Measurements from ENCODE around the gene ITPK1.

Gene ITPK1

DNA sequence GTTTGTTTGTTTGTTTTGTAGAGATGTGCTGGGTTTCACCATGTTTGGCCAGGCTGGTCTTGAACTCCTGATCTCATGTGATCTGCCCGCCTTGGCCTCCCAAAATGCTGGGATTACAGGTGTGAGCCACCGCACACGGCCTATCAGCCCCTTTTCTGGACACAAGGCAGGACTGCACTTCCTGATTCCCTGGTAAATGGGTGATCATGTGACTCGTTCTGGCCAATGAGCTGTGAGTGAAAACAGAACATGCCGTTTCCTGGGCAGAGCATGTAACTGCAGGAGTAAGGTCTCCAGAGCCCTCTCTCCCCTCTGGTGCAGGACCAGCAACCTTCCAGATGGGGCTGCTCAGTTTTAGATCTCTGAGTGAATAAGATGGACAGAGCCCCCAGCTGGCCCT, 92.7 kb downstream of the ITPK1 start:
- no peak for DNase-seq

DNA sequence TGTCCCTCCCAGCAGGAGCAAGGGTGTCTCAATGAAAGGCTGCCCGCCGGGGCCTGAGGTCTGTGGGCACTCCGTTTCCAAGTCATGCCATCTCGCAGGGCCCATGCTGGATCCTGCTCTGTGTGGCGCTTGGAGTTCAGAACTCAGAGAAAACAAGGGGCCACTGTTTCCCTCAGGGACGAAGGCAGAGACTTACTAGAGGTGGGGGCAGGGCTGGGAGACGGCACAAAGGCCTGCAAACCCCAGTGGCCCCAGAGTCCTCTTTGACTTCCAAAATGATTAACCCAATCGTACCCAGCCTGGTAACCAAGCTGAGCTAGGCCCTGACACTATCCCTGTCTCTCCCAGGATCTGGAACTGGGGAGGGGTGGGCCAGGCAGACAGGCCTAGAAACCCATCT, 95.8 kb downstream of the ITPK1 start:
- no peak for DNase-seq

DNA sequence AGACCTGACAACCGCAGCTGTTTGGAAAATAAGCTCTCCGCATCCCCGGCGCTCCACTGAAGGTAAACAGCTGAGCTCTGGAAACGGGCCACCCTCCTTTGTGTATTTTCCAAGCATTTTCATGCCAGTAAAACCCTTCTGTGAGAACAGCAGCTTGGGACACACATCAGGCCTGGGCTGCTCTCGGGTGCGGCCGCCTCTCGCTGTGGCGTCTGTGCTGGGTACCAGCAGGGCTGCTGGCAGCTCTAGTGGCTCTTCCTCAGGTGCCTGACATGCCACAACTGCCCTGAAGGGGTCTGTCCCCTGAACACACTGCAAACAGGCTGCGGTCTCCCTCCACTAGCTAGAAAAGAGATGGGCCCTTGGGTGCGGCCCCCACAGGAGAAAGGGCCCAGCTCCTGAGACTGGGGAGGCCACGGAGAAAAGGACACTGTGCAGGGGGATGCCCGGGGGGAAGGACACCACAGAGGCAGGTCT, 96.3 kb downstream of the ITPK1 start:
- no peak for DNase-seq

DNA sequence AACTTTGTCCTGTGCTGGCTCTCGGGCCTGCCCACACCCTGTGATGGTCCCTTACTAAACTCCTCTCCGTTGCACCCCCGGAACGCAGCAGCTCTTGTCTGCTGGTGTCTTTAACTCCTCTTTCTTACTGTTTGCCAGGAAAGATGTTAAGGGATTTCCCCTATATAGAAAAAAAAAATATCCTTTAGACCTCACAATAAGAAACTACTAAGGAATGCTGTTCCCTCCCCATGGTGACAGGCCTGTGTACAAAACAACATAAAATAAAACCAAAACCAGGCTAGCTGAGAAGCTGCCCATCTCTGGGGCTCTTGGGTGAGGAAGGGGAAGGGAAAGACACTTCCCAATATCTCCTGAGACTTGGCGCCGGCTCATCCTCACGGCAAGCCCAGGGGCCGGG, 97.4 kb downstream of the ITPK1 start:
- no peak for DNase-seq

DNA sequence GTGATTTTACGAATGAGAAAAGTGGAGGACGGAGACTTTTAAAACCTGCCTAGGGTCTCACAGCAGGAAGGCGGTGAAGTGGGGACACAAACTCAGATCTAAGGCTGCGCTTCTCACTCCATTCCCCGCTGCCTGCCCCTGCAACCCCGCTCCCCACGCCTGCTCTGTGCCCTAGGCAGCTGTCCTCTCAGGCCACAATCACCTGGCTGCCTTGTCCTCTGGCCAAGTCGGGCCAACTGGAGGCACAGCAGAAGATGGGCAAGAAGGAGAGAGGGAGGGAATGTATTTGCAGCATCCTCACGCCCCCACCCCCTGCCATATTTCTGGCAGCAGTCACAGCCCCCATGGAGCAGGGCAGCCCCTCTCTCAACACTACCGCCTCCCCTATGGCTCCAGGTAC, 97.8 kb downstream of the ITPK1 start:
- no peak for DNase-seq

DNA sequence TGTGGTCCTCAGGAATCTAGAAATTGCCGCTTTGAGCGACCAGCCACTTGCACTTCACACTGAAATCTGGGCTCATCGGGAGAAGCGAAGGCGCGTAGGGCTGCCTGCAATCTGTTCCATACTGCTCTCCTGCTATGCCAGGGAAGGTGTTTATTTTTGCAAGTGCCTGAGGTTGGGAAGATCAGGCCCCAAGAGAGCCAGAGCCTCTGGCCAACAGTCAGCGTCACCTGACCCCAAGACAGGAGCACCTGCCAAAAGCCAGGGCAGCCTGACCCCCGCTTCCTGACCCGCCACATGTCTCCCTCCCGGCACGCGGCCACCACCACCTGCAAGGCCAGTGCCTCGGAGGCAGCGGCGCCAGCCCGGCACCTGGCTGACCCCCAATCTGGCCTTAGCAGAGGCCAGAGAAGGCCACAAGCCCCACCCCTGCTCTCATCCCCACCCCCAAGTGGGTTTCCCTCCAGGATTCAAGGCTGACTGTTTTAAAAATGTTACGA, 98.4 kb downstream of the ITPK1 start:
- no peak for DNase-seq

DNA sequence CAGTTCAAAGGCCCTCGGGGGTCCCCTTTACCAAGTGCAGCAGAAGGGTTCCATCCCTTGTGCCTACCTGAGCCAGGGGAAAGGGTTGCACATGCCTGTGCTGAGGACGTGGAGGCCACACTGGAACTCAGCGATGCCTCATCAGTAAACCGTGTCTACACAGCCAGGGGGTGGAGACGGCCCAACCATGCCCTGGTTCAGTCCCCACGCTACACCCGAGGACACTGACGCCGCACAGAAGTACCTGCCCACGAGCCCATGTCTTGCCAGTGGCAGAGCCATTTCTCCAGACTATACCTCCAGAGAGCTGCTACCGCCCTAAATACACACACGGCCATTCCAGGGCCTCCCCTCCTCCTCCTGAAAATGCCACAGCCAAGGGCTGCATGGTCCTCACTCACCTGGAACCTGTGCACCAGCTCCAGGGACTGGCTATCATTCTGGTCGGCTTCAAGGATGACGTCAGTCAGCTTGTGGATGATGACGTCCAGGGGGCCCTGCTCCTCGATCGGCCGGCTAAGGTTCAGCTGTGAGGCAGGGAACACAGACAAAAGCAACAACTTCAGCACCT, 99.4 kb downstream of the ITPK1 start:
- no peak for DNase-seq

DNA sequence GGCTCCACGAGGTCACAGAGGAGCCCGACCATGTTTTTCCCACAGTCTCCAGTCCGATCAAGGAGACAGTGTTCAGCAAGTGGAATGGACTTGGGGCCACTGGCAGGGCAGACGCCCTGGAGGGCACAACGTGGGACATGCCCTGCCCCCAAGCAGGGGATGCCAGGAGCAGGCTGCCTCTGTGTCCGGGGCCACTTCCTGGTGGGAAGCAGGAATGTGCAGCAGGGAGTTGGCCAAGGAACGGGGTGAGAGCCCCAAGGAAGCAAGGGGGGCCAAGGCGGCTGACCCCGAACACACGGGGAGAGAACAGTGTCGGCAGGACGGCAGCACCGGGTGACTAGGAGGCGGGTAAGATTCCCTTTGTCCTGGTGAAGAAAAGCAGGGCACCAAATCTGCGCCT, 100.2 kb downstream of the ITPK1 start:
- no peak for DNase-seq

DNA sequence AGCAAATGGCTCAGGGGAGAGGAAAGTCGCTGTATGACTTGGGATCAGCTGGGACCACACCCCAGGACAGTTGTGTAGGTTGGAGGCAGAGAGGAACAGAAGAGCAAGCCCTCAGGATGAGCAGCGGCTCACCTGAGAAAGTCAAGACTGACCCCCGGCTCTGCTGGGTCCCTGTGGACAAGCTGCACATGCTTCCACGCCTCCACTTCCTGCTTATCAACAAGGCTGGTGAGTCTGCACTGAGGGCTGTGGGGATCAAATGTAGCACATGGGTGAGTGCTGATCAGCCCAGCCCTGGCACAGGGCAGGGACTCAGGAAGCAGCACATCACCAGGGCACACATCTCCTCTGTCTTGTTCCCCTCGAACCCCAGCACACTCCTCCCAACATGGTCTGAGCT, 100.7 kb downstream of the ITPK1 start:
- no peak for DNase-seq

DNA sequence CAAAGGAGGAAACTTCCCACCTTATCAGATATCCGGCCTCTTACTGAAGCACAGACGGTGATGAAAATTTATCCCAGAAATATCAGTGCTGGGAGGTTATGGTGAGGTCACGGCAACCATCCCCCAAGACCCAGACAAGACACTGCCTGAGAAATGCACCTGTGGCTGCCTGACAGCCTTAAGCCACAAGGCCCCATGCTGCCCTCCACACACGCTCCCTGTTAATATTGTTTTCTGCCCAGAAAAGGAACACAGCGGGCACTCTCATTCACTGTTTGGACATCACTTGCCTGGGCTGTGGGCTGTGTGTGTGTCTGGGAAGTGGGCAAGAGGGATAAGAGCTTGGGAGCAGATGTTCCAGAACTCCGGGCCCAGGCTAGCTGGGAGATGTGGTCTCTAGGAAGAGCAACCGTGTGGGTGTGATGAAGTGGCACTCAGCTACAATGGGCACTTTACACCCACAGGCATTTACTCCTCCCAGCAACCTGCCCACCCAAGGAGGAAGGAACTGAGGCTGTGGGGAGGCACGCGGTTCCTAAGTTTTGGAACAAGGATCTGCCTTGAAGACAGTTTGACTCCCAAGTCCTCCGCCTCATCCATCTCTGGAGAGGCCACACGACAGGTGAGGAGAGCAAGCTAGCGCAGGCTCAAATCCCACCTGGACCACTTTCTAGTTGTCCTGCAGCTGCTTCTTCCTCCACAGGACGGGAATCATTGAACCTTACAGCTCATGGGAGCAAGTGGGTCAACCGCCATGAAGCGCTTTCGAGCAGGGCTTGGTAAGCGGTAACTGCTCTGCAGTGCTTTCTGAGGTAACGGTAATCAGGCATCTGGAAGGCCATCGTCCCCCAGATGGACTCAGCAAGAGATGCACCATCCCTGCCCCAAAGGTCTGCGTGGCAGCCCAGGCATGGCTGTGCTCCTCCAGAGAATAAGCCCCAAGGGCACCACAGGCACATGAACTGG, 101.4 kb downstream of the ITPK1 start:
- DNase-seq, result no peak

DNA sequence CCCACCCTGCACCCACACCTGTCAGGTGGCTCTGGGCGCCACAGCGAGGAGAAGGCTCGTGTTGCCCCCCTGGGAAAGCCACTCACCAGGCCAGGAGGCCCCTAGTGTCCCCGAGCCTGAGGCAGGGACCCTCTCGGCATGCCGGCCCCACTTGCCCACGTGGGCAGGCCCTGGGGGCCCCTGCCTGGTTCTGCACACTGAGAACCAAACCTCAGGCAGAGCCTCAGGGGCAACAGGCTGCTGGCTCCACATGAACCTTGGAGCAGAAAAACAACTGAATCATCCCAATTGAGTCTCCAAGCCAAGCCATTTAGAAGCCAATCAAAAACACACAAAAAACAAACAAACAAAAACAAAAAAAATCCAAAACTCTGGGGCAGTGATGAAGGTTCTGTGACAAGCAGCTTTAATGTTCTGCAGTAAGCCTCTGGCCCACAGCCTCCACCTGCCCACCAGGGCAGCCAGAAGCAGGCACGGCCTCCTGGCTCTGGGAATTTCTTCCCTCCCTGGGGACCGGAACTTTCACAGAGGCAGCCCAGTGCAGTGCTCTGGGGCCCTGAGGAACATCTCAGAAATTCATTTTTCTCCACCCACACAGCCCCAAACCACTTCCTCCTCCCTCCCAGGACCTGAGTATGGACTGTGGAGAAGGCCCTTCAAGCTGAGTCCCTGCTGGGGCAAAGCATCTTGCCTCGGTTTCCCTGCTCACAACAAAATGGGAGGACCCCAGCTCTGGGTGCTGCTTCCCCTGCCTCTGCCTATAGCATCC, 102.6 kb downstream of the ITPK1 start:
- no peak for DNase-seq

DNA sequence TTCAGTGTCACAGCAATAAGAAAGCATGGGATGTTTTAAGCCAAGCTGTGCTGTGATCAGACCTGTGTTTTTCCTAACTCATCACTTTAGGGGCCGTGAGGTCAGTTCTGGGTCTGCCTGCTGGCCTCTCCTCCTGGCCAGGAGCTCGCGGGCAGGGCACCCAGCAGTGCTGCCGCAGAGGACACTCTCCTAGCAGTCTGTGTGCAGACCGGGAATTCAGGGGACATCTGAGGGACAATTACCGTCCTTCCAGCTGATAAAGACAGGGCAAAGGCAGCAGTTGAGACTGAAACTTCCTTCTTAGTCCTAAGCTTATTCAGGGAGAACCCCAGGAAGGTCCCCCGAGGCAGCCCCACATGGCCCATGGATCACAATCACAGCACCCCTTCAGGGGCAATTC, 103.2 kb downstream of the ITPK1 start:
- no peak for DNase-seq

DNA sequence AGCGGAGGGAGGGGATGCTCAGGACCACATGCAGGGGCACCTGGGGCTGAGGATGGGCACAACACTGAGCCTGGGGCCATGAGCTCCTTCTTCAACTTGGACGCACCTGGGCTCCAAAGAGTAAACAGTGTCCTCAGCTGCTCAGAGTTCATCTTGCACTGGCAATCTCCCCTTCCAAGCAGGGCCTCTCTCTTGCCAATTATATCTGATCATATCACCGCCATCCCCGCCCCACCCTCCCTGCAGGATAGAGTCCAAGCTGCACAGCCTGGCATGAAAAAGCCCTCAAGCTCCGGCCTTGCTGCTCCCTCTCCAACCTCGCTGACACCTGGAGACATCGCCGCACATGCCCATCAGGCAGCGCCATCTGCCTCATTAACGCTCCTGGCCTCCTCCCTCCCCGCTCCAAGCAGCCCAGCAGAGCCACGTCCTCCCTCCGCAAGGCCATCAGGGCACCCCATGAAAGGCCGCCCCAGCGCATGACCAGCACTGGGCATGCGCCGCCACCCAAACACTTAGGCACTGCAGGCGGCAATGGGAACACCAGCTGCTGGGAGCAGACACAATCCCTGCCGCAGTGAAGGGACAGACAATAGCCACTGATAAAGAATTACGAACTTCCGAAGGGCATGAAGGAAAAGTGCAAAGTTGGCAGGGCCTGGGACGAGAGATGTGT, 103.9 kb downstream of the ITPK1 start:
- no peak for DNase-seq

DNA sequence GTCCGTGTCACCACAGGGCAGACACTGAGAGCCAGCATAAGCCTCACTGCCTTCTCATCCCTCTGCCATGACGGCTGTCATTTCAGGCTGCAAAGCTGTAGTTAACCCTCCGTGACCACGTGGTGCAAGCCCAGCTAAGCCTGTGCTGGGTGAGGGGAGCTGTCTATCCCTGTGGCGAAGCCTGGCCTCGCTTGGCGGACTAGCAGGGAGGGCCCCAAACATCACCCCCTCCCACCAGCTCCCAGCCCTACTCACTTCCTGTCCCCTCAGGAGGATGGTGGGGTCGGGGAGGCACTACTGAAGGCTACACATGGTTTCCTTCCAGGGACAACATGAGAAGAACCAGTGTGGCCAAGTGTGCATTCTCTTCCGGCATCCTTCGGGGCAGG, 104.6 kb downstream of the ITPK1 start:
- DNase-seq, result no peak

DNA sequence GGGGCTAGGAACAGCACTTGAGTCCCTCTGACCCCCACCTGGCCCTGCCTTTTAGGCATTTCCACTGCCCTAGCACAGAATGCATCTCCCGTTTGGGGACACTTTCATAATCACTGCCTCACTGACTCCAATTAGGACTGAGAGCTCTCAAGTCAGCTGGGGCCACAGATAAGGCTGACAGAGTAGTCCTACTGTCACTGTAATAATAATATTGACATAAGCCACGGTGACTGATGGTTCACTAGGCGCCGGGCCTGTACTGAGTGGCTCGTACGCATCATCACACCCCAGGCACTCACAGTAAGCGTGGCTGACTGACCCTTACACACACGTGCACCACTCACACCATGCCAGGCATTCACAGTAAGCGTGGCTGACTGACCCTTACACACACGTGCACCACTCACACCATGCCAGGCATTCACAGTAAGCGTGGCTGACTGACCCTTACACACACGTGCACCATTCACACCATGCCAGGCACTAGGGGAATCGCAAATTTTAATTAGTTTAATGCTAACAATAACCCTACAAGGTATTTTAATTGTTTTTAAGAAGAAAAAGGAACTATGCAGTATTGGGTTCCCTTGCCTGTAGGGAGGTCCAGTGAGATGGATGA, 105.1 kb downstream of the ITPK1 start:
- DNase-seq, result no peak

DNA sequence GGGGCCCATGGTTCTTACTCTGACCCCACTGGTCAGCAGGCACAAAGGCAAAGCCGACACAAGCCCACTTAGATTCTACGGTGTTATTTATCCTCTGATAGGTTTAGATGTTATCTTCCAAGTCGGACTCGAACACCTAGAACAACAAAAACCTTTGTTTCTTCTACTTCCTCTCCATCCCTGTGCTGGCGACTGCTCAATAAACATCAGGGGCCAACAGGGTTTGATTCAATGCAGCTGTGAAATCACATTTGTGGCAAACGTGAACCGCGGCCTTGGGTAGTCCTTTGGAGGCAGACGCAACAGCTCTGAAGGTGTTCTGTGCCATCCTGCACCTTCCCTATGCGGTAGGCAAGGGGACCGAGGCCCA, 105.6 kb downstream of the ITPK1 start:
- DNase-seq, result no peak

DNA sequence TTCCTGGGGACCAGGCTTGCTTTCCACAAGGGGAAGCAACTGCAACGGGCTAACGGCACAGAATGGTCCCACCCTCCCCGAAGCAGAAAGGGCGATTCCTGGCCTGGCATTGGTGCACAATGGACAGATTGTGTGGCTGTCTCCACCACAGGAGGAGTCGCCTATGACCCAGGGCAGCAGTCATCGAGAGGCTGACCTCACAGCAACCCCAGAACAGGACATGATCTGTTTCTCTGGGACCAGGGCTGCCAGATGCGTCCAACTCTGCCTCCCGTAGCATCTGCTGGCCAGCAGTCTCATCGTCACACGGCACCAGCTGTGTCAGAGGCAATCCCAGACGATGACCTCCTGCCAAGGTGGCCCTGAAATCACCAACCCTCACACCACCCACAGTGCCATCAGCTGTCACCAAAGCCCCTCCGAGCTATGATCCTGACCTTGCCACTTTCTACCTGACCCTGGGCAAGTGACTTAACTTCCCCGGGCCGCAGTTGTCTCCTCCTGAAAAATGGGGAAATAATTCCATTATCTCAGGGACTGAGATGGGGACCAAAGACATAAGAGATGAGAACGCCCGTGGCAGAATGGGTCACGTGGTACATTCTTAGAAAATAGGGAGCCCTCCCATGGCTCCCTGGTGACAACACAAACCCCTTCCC, 106.1 kb downstream of the ITPK1 start:
- no peak for DNase-seq

DNA sequence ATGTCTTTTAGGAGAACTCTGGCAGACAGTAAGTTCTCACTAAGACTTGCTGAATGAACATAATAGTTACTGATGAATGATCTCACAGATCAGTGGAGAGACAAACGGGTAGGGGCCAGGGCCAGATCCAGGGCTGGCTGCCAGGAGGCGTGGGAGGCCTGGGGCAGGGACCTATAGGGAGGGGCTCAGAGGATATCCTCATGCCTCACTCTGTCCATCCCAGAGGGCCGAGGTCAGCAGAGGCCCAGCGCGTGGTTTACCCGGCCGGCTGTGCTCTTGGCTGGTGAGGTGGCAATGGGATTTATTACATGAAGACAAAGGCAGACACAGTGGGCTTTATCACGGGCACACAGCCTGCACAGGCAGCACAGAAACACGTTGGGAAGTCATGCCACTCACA, 107.3 kb downstream of the ITPK1 start:
- DNase-seq, result no peak

DNA sequence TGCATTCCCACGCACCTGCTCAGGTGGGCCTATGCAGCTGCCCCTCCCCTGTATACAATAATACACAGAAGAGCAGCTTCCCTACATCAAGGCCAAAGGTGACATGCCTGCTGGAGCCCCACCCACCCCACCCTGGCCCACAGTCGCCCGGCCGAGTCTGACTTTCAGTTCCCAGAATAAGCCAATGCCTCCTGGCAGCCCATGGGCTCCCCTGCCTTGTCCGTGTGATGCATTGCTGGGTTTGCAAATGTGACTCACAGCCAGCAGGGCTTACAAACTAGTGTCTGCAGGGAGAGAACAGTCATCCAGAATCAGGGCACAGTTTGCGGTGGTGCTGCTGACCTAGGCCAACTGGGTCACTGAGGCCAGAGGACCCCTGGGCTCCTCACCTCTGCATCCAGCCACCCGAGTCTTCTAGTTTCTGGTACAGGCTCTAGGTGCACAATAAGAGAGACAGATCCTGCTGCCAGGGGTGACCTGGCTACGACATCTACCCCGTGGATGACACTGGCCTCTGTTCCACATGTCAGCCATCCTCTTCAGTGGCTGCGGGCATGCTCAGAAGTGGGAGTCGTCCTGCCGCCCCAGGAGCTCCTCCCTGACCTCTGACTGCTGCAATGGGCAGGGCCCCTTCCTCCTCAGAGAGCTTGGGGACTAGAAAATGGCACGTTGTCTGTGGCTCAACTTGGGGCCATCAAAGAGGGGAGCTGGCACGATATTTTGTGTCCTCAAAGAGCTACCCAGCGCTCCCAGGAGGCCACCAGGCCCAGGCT, 108.3 kb downstream of the ITPK1 start:
- DNase-seq, result no peak

DNA sequence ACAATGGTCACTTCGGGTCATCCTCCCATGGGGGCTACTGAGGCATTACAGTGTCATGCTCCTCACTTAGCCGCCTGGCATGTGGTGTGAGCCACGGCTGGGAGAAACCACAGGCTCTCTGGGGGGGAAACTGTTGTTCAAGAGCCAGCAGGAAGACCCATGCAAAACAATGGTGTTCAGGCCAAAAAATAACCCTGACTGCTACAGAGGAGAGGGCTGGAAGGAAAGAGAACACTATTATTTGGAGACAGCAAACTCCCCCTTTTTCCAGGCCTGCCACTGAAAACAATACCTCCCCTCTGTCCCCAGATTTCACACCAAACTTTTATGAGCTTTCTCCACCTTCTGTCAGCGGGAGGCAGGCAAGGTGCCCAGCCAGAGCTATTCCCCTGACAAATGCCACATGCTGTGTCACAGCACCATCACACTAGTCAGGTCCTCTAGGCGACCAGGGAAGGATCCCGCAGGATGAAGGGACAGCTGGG, 109.1 kb downstream of the ITPK1 start:
- no peak for DNase-seq

DNA sequence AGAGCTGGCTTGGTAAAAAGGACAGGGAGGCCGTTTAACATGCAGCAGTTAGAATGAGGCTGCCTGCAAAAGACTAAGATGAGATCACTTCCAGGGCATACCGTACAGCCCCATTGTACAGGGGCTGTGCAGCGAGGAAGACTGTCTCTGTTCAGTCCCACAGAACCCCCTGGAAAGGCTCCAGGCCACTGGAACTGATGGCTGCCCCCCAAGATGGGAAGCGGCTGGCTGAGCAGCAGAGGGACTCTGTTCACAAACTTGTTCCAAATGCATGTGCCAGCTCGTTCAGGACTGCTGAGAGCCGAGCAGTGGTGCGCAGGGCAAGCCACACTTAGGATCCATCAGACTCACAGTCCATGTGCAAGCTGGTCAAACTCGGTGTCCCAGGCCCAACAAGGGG, 109.9 kb downstream of the ITPK1 start:
- no peak for DNase-seq
